ENCODE measurements around the gene SNAI3.

DNA sequence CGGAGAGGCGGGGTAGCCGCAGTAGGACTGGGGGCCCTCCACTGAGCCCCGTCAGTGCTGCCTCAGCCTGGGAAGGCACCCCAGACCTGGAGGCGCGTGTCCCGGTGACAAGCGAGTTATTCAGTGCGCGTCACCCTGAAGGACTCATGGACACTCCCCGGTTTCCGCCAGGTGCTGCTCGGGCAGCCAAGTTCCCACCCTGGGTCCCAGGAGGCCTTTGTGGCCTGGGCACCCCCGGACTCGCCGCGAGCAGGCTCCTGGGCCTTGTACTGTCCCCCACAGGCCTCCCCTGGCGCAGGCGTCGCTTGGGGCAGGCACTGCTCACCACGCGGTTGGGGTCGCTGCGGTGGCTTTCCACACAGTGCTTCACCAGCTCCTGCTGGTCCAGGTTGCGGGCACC is 12.3 kb upstream of the SNAI3 start:
- no peak for TF ChIP-seq POLR2A (IDR thresholded peaks at IDR 0.05)
- TF ChIP-seq, protein P1, sequence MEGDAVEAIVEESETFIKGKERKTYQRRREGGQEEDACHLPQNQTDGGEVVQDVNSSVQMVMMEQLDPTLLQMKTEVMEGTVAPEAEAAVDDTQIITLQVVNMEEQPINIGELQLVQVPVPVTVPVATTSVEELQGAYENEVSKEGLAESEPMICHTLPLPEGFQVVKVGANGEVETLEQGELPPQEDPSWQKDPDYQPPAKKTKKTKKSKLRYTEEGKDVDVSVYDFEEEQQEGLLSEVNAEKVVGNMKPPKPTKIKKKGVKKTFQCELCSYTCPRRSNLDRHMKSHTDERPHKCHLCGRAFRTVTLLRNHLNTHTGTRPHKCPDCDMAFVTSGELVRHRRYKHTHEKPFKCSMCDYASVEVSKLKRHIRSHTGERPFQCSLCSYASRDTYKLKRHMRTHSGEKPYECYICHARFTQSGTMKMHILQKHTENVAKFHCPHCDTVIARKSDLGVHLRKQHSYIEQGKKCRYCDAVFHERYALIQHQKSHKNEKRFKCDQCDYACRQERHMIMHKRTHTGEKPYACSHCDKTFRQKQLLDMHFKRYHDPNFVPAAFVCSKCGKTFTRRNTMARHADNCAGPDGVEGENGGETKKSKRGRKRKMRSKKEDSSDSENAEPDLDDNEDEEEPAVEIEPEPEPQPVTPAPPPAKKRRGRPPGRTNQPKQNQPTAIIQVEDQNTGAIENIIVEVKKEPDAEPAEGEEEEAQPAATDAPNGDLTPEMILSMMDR (IDR thresholded peaks at IDR 0.05), result no peak

Data from Peyer's patch (tissue), 4 donors.